ENCODE data around the gene RAB11FIP2. TPM values are rescaled to one million over a fixed set of nuclear protein-coding genes. Genes with fewer than 3 reads are reported as not detected.

Gene RAB11FIP2
- total and polyA plus RNA-seq, 4 donors, result 3.0 to 11.5 (median 6.0) TPM

DNA sequence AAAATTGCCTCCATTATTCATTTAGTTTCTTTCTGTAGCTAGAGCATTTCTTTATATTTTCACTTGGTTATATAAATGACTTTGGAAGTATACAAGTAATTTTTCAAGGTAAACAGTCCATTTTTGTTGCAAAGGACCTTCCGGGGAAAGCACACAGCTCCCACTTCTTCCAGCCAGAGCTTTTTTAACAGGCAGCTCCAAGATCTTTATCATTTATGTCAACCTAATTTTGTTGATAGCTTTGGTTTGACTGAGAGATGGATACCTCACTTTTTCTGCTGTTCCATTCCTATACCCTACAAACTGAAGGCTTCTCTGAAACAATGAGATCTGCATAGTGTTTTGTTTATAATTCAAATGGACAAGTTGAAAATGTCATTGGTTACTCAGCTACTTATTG is 49.3 kb upstream of the RAB11FIP2 start:
- no peak overlapping the region for H3K9ac ChIP-seq (ENCODE audit: low read depth in 1 of 2, low read length in 2 of 2)
- no peaks in the 10 kb centered on the region for H3K9me3 ChIP-seq (ENCODE audit: control insufficient read depth in 4 of 4, low read length in 3 of 4)
- H3K4me1 ChIP-seq (ENCODE audit: control insufficient read depth in 4 of 4, insufficient read depth in 4 of 4, low read length in 3 of 4), result no peaks in the 10 kb centered on the region
- TF ChIP-seq NR2F2 (IDR thresholded peaks at IDR 0.05) (no peak), SP1 (IDR thresholded peaks at IDR 0.05) (no peak)
- TF ChIP-seq, protein P1, sequence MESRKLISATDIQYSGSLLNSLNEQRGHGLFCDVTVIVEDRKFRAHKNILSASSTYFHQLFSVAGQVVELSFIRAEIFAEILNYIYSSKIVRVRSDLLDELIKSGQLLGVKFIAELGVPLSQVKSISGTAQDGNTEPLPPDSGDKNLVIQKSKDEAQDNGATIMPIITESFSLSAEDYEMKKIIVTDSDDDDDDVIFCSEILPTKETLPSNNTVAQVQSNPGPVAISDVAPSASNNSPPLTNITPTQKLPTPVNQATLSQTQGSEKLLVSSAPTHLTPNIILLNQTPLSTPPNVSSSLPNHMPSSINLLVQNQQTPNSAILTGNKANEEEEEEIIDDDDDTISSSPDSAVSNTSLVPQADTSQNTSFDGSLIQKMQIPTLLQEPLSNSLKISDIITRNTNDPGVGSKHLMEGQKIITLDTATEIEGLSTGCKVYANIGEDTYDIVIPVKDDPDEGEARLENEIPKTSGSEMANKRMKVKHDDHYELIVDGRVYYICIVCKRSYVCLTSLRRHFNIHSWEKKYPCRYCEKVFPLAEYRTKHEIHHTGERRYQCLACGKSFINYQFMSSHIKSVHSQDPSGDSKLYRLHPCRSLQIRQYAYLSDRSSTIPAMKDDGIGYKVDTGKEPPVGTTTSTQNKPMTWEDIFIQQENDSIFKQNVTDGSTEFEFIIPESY (IDR thresholded peaks at IDR 0.05), result no peak
- TF ChIP-seq, protein P2, sequence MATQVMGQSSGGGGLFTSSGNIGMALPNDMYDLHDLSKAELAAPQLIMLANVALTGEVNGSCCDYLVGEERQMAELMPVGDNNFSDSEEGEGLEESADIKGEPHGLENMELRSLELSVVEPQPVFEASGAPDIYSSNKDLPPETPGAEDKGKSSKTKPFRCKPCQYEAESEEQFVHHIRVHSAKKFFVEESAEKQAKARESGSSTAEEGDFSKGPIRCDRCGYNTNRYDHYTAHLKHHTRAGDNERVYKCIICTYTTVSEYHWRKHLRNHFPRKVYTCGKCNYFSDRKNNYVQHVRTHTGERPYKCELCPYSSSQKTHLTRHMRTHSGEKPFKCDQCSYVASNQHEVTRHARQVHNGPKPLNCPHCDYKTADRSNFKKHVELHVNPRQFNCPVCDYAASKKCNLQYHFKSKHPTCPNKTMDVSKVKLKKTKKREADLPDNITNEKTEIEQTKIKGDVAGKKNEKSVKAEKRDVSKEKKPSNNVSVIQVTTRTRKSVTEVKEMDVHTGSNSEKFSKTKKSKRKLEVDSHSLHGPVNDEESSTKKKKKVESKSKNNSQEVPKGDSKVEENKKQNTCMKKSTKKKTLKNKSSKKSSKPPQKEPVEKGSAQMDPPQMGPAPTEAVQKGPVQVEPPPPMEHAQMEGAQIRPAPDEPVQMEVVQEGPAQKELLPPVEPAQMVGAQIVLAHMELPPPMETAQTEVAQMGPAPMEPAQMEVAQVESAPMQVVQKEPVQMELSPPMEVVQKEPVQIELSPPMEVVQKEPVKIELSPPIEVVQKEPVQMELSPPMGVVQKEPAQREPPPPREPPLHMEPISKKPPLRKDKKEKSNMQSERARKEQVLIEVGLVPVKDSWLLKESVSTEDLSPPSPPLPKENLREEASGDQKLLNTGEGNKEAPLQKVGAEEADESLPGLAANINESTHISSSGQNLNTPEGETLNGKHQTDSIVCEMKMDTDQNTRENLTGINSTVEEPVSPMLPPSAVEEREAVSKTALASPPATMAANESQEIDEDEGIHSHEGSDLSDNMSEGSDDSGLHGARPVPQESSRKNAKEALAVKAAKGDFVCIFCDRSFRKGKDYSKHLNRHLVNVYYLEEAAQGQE (IDR thresholded peaks at IDR 0.05), result no peak
- 84% methylated on average over 1 of the region's 1 CpG for WGBS
- DNase-seq (ENCODE audit: low spot score), result no peak
- no peaks in the 10 kb centered on the region for H3K27me3 ChIP-seq (ENCODE audit: control insufficient read depth in 4 of 4, insufficient read depth in 4 of 4, low read length in 3 of 4)
- H3K4me3 ChIP-seq (ENCODE audit: low read depth in 1 of 3, low read length in 3 of 3), result no peak overlapping the region
- no peak overlapping the region for H3K27ac ChIP-seq (ENCODE audit: low read depth in 1 of 2, low read length in 2 of 2)
- no peaks in the 10 kb centered on the region for H3K36me3 ChIP-seq (ENCODE audit: control insufficient read depth in 4 of 4, insufficient read depth in 3 of 4, low read depth in 1 of 4, low read length in 3 of 4)

DNA sequence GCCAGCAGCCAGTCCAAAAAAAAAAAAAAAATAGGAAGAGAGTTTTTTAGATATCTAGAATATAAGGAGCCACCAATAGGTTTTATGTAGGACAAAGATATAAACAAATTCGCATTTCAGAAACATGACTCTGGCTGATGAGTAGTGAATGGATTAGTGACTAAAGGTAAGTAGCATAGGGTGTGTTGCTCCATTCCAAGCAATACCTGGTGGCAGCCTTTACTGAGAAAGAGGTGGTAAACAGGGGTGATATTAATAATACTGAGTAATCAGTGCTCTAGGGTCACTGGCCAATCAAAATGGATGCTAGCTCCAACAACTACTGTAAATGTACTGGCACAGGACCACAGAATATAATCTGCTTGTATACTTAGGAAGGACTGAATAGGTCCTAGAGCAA is 45.5 kb upstream of the RAB11FIP2 start:
- Histone ChIP-seq H3K4me1 (ENCODE audit: control insufficient read depth in 4 of 4, insufficient read depth in 4 of 4, low read length in 3 of 4) (no peaks in the 10 kb centered on the region), H3K9me3 (ENCODE audit: control insufficient read depth in 4 of 4, low read length in 3 of 4) (no peaks in the 10 kb centered on the region), H3K27ac (ENCODE audit: low read depth in 1 of 2, low read length in 2 of 2) (no peak overlapping the region), H3K9ac (ENCODE audit: low read depth in 1 of 2, low read length in 2 of 2) (no peak overlapping the region), H3K36me3 (ENCODE audit: control insufficient read depth in 4 of 4, insufficient read depth in 3 of 4, low read depth in 1 of 4, low read length in 3 of 4) (no peaks in the 10 kb centered on the region), H3K27me3 (ENCODE audit: control insufficient read depth in 4 of 4, insufficient read depth in 4 of 4, low read length in 3 of 4) (no peaks in the 10 kb centered on the region), H3K4me3 (ENCODE audit: low read depth in 1 of 3, low read length in 3 of 3) (no peak overlapping the region)
- DNase-seq (ENCODE audit: low spot score), result no peak
- WGBS, result 97% methylated on average over 1 of the region's 1 CpG
- TF ChIP-seq YY1 (IDR thresholded peaks at IDR 0.05), result no peak
- TF ChIP-seq, protein P3, sequence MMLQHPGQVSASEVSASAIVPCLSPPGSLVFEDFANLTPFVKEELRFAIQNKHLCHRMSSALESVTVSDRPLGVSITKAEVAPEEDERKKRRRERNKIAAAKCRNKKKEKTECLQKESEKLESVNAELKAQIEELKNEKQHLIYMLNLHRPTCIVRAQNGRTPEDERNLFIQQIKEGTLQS (IDR thresholded peaks at IDR 0.05), result no peak
- no peak for TF ChIP-seq RAD21 (IDR thresholded peaks at IDR 0.05)

DNA sequence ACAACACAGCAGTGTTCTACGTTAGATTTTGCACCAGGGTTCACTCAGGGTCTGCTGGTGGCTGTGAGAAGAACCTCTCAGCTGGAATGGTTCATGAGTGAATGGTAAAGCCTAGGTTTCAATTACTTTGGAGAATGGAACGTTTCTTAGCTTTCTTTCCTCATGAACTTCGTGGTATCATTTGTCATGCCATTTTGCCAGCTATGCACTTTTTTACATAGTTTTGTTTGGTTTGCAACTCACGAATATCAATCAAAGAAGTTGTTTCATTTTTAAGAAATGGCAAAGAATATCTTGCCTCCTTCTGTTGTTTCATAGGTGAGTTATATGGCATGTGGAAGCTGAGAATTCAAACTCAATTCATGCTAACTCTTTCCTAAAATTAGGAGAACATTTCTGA is 34.1 kb upstream of the RAB11FIP2 start:
- no peak overlapping the region for H3K27ac ChIP-seq (ENCODE audit: low read depth in 1 of 2, low read length in 2 of 2)
- no peaks in the 10 kb centered on the region for H3K4me1 ChIP-seq (ENCODE audit: control insufficient read depth in 4 of 4, insufficient read depth in 4 of 4, low read length in 3 of 4)
- H3K36me3 ChIP-seq (ENCODE audit: control insufficient read depth in 4 of 4, insufficient read depth in 3 of 4, low read depth in 1 of 4, low read length in 3 of 4), result no peaks in the 10 kb centered on the region
- H3K9ac ChIP-seq (ENCODE audit: low read depth in 1 of 2, low read length in 2 of 2), result no peak overlapping the region
- no peak overlapping the region for H3K4me3 ChIP-seq (ENCODE audit: low read depth in 1 of 3, low read length in 3 of 3)
- peaks cover 0 to 4% (median 0%) of the 10 kb centered on the region in 4 donors for H3K9me3 ChIP-seq (ENCODE audit: control insufficient read depth in 4 of 4, low read length in 3 of 4)
- H3K27me3 ChIP-seq (ENCODE audit: control insufficient read depth in 4 of 4, insufficient read depth in 4 of 4, low read length in 3 of 4), result peaks cover 0 to 3% (median 1%) of the 10 kb centered on the region in 4 donors
- no peak for DNase-seq (ENCODE audit: low spot score)
- 78% methylated on average over 4 of the region's 4 CpGs for WGBS
- TF ChIP-seq YY1 (IDR thresholded peaks at IDR 0.05) (no peak), JUND (IDR thresholded peaks at IDR 0.05) (no peak), RXRA (IDR thresholded peaks at IDR 0.05) (no peak), FOXA2 (IDR thresholded peaks at IDR 0.05) (no peak)
- TF ChIP-seq, protein P2 (IDR thresholded peaks at IDR 0.05), result no peak
